ENCODE measurements around the gene LRCH1.

DNA sequence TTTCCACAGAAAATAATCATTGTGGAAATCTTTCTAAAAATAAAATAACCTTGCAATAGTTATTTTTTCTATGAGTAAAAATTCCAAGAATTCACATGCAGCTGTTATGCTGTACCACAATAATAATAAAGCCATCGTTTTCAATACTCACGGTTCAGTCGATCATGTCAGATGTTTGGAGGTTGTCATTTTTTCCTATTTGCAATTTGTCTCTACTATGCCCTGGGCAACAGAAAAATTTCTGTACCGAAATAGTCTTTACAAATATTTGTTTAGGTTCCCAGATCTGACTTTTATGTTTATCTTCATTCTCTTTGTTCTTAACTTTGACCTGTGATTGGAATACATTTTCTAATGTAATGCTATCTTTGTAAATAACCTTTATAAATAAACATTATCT lies 164.3 kb downstream of the LRCH1 start:
- TF ChIP-seq, protein P1, sequence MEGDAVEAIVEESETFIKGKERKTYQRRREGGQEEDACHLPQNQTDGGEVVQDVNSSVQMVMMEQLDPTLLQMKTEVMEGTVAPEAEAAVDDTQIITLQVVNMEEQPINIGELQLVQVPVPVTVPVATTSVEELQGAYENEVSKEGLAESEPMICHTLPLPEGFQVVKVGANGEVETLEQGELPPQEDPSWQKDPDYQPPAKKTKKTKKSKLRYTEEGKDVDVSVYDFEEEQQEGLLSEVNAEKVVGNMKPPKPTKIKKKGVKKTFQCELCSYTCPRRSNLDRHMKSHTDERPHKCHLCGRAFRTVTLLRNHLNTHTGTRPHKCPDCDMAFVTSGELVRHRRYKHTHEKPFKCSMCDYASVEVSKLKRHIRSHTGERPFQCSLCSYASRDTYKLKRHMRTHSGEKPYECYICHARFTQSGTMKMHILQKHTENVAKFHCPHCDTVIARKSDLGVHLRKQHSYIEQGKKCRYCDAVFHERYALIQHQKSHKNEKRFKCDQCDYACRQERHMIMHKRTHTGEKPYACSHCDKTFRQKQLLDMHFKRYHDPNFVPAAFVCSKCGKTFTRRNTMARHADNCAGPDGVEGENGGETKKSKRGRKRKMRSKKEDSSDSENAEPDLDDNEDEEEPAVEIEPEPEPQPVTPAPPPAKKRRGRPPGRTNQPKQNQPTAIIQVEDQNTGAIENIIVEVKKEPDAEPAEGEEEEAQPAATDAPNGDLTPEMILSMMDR (conservative IDR thresholded peaks at IDR 0.05 in 1 of 2, IDR thresholded peaks at IDR 0.05 in 1 of 2; ENCODE audit: low read depth in 1 of 2, low read length in 2 of 2) = no peak
- no peak for TF ChIP-seq EZH2 (IDR thresholded peaks at IDR 0.05; ENCODE audit: low read length, missing control alignments)

Data from fibroblast of lung (primary cell).